ENCODE data around the gene SCN10A. TPM values are rescaled to one million over a fixed set of nuclear protein-coding genes. Genes with fewer than 3 reads are reported as not detected.

SCN10A gene
- total RNA-seq, 1 experiment from 2014 or later = not detected

DNA sequence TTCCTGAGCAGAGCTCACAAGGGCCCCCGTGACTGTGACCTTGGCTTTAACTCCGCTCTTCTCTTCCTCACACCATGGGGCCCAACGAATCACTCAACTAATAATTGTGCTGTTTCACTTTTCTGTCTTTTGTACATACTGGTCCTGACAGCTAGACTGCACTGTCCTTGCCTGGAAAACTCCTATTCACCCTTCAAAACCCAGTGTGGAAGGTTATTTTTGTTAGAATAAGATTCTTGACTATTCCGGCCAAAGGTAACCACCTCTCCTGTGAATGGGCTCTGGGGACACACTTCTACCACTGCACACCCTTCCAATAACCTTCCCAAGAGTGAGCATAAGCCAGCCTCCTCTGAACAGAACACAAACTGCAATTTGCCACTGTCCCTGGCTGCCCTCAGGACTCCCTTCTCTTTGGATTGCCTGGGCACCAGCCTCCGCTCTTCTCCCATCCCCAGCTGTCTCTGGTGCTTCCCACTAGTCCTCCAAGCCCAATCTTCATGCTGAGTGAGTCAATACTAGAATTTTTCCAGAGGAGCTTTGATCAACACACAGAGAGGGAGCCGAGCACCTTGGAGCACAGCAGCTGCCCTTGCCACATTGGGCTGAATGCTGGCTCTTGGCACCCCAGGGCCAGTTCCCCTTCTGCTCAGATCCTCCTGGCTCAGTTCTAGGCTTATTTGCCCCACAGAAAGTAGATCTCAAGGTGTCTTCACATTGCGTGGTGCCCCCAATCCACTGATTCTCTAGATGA is 168.6 kb downstream of the SCN10A start:
- DNase-seq = no peak
- H3K27me3 ChIP-seq (ENCODE audit: control insufficient read depth, insufficient read depth, low read length) = peaks cover 38% of the 10 kb centered on the region

More for the DNA sequence above, 168.6 kb downstream of the SCN10A start:
- no peak overlapping the region for H3K4me3 ChIP-seq (ENCODE audit: insufficient read depth, low read depth, low read length)
- H3K36me3 ChIP-seq (replicated peaks; ENCODE audit: control insufficient read depth, insufficient read depth, low read length) = no peaks in the 10 kb centered on the region

Other genes with a start within 250 kb of the SCN10A start
- 2.9 and 8.1 TPM in 2 replicates for gene SCN5A, start 166.5 kb downstream of the SCN10A start, total RNA-seq (2014; rRNA removed; shearing (Covaris generic))
- 0.10 and 0.11 TPM in 2 replicates for gene SCN11A, start 235.7 kb upstream of the SCN10A start, total RNA-seq (2014; rRNA removed; shearing (Covaris generic))
- gene WDR48, start 235.8 kb upstream of the SCN10A start, total RNA-seq (2014; rRNA removed; shearing (Covaris generic)) = 31.7 and 43.6 TPM in 2 replicates